WERI-Rb-1 (cell line): ENCODE results near the gene MFSD11.

Experiments used
- DNase-seq: peaks from one replicate; pipeline ENCODE4 v3.0.0-alpha.2; 2020
- H3K27ac ChIP-seq: fragments of 250-450 bp; sonication (Bioruptor Pico); 2 replicates; pipeline ENCODE4 v1.5.1; 2020; ENCODE audit warnings: mild to moderate bottlenecking, moderate library complexity
- H3K27me3 ChIP-seq: fragments of 250-450 bp; sonication (Bioruptor Pico); 2 replicates; pipeline ENCODE4 v1.5.1; 2021; ENCODE audit warnings: mild to moderate bottlenecking, low read depth, moderate library complexity; ENCODE audit not compliant: insufficient read depth, severe bottlenecking
- H3K36me3 ChIP-seq: fragments of 250-450 bp; sonication (Bioruptor Pico); 2 replicates; pipeline ENCODE4 v1.5.1; 2020; ENCODE audit warnings: mild to moderate bottlenecking, moderate library complexity
- H3K4me3 ChIP-seq: 2 replicates; pipeline ENCODE4 v1.5.1; 2011; ENCODE audit warnings: low read depth, mild to moderate bottlenecking, control low read depth, low read length
- H3K9me3 ChIP-seq: fragments of 250-450 bp; sonication (Bioruptor Pico); 2 replicates; pipeline ENCODE4 v1.5.1; 2021; ENCODE audit warnings: mild to moderate bottlenecking, moderate library complexity; ENCODE audit not compliant: severe bottlenecking
- TF ChIP-seq, protein P1 (sequence below): IDR thresholded peaks from 2 replicates; pipeline ENCODE4 v1.5.1; 2011; ENCODE audit warnings: low read depth, mild to moderate bottlenecking, control low read depth, inconsistent platforms, low read length

MFSD11 gene

DNA sequence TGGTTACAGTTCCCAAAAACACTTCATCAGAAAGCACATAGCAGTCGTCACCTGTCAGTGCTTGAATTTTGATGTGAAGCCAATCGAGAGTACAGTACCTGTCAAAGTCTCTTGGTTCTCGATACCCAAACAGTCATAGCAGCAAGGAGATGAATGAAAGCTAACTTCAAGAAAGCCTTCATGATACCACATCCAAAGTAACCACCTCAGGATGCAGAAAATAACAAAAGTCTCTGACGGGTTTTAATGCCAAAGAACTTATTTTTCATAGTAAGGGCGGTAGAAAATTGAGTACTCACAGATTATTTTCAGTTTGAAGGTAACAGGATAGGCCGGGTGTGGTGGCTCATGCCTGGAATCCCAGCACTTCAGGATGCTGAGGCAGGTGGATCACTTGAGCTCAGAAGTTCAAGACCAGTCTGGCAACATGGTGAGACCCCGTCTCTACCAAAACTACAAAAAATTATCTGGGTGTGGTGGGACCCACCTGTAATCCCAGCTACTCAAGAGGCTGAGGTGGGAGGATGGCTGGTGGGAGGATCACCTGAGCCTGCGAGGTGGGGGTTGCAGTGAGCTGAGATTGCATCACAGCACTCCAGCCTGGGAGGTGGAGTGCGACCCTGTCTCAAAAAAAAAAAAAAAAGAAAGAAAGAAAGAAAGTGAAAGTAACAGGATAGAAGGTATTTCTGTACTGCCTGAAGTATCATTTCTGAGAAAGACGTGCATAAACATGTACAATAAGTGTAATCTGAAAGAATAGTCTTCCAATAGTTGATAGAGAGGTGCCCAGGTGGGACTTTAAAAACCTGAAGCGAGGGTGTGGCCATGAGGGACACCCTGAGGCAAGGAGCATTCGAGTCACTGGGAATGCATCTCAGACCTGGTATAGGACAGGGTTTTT lies 15.4 kb downstream of the MFSD11 start:
- Histone ChIP-seq H3K36me3 (peaks cover 48% of the 10 kb centered on the region), H3K9me3 (no peaks in the 10 kb centered on the region), H3K4me3 (no peak overlapping the region), H3K27ac (no peak overlapping the region), H3K27me3 (no peaks in the 10 kb centered on the region)
- DNase-seq = no peak
- TF ChIP-seq, protein P1, sequence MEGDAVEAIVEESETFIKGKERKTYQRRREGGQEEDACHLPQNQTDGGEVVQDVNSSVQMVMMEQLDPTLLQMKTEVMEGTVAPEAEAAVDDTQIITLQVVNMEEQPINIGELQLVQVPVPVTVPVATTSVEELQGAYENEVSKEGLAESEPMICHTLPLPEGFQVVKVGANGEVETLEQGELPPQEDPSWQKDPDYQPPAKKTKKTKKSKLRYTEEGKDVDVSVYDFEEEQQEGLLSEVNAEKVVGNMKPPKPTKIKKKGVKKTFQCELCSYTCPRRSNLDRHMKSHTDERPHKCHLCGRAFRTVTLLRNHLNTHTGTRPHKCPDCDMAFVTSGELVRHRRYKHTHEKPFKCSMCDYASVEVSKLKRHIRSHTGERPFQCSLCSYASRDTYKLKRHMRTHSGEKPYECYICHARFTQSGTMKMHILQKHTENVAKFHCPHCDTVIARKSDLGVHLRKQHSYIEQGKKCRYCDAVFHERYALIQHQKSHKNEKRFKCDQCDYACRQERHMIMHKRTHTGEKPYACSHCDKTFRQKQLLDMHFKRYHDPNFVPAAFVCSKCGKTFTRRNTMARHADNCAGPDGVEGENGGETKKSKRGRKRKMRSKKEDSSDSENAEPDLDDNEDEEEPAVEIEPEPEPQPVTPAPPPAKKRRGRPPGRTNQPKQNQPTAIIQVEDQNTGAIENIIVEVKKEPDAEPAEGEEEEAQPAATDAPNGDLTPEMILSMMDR = no peak

DNA sequence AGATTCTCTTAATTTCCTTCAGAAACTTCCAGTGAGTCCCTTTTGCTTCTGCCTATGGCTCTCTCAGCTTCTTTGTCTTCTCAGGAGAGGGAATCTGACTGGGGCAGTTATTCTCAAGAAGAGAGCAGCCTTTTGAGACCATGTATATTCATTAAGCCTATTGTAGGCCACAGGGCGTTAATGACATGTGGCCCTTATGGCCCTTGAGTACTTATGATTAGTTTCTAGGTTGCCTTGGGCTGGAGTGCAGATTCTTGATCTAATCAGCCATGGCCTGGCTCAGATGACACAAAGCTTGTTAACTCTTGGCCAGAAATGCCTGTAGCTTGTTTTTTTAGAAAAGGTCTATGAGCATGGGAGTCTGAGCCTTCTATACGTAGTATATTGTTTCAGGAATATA lies 17.4 kb downstream of the MFSD11 start:
- Histone ChIP-seq H3K27ac (no peak overlapping the region), H3K27me3 (no peaks in the 10 kb centered on the region), H3K4me3 (no peak overlapping the region), H3K36me3 (peaks cover 49% of the 10 kb centered on the region), H3K9me3 (no peaks in the 10 kb centered on the region)
- DNase-seq = no peak
- TF ChIP-seq, protein P1 = no peak

DNA sequence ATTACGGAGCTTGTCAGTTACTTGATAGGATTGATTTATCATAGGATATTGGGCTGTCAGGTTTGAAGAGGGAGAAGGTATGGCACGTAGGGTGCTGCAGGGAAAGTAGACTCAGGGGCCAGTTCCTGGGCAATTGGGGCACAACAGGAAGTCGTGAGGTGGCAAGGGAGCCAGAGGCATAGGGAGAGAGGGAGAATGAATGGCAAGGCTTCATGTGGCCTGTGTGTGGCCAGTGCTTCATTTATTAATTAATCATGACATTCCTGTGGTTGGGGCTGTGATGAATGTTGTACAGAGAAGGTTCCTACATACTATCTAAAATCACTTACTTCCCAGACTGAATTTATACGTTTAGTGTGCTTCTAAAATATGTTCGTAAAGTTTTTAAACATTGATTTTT lies 19.3 kb downstream of the MFSD11 start:
- H3K36me3 ChIP-seq = peaks cover 52% of the 10 kb centered on the region
- no peak overlapping the region for H3K4me3 ChIP-seq
- DNase-seq = no peak
- TF ChIP-seq, protein P1 = no peak
- H3K27ac ChIP-seq = no peak overlapping the region
- H3K9me3 ChIP-seq = no peaks in the 10 kb centered on the region
- no peaks in the 10 kb centered on the region for H3K27me3 ChIP-seq

DNA sequence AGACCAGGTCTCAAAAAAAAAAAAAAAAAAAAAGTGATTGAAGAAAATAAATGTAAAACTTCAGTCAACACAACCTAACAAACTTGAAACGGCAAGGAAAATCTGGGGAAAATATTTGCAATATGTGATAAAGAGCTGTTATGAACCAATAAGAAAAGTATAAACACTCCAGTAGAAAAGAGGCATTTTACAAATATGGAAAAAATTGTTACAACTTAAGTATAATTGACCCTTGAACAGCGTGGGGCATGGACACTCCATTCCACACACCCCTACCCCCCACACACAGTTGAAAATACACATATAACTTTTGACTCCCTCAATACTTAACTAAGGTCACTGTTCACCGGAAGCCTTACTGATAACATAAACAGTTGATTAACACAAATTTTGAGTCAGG lies 20.7 kb downstream of the MFSD11 start:
- TF ChIP-seq, protein P1 = no peak

DNA sequence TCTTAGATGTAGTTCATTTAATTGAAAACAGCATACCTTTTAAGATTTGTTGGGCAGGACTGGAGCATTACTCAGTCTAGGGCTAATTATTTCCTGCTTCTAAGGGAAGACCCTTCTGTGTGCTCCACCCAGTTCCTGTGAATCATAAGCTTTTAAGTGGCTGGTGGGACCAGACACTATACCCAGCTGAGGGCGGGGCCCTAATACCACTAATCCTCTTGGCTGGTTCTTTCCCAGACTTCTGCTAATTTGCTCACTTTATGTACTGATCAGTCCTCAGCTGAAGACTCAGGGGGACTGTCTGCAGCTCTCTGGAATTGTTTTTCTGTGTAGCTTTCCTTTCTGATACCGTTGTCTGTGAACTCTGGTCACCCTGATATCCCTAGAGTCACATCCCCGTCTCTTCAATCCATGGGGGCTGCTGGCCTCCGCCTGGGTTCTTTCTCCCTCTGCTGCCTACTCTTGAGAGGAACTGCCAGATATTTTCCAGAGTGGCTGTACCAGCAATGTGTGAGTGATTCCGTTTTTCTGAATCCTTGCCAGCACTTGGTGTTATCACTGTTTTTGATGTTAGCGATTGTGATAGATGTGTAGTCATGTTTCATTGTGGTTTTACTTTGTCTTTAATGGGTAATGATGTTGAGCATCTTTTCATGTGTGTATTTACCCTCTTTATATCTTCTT lies 35.1 kb downstream of the MFSD11 start:
- DNase-seq = peak; percentile 92
- peak overlapping the region; percentile 65 for H3K27ac ChIP-seq

More for the DNA sequence above, 20.7 kb downstream of the MFSD11 start:
- Histone ChIP-seq H3K27ac (no peak overlapping the region), H3K9me3 (no peaks in the 10 kb centered on the region), H3K36me3 (peaks cover 52% of the 10 kb centered on the region), H3K27me3 (no peaks in the 10 kb centered on the region), H3K4me3 (no peak overlapping the region)
- no peak for DNase-seq

More for the DNA sequence above, 35.1 kb downstream of the MFSD11 start:
- H3K4me3 ChIP-seq = peak overlapping the region; percentile 4
- H3K9me3 ChIP-seq = no peaks in the 10 kb centered on the region
- TF ChIP-seq, protein P1 = 0 out of 2 replicates have a peak, but pooled peaks have one; percentile 17
- H3K27me3 ChIP-seq = no peaks in the 10 kb centered on the region
- peaks cover 49% of the 10 kb centered on the region for H3K36me3 ChIP-seq
